SK-N-SH treated with all-trans-retinoic acid at 6 μM for 48 hours (cell line): Measurements from ENCODE around the gene FABP3.

Experiments
- ATAC-seq: fragments of 200-7000 bp; cut with Tn5 transposase; 3 replicates; pipeline ENCODE4 v1.9.1; 2020; ENCODE audit warnings: mild to moderate bottlenecking, moderate library complexity
- ARNTL ChIP-seq: fragments of 450-650 bp; formaldehyde crosslinking; IDR thresholded peaks from 2 replicates; pipeline ENCODE4 v1.5.0; 2020; ENCODE audit warnings: low read depth, mild to moderate bottlenecking, moderate library complexity, borderline replicate concordance
- CSDC2 ChIP-seq: fragments of 250-450 bp; sonication (Bioruptor Pico); IDR thresholded peaks from 2 replicates; pipeline ENCODE4 v1.5.0; 2020; ENCODE audit warnings: mild to moderate bottlenecking, moderate library complexity
- CSRNP3 ChIP-seq: fragments of 250-450 bp; sonication (Bioruptor Pico); IDR thresholded peaks from 2 replicates; pipeline ENCODE4 v1.5.1; 2021; ENCODE audit warnings: mild to moderate bottlenecking, moderate library complexity
- ESRRG ChIP-seq: fragments of 250-450 bp; sonication (Bioruptor Pico); IDR thresholded peaks from 2 replicates; pipeline ENCODE4 v1.6.1; 2021; ENCODE audit warnings: mild to moderate bottlenecking
- GLIS3 ChIP-seq: fragments of 250-450 bp; sonication (Bioruptor Pico); IDR thresholded peaks from 2 replicates; pipeline ENCODE4 v1.5.0; 2020; ENCODE audit warnings: mild to moderate bottlenecking, moderate library complexity
- ISL1 ChIP-seq: fragments of 250-450 bp; sonication (Bioruptor Pico); IDR thresholded peaks from 2 replicates; pipeline ENCODE4 v2.1.2; 2022; ENCODE audit warnings: mild to moderate bottlenecking, moderate library complexity
- OSR1 ChIP-seq: fragments of 250-450 bp; sonication (Bioruptor Pico); IDR thresholded peaks from 2 replicates; pipeline ENCODE4 v1.8.0; 2022; ENCODE audit warnings: moderate library complexity, mild to moderate bottlenecking, inconsistent platforms
- POU6F1 ChIP-seq: fragments of 250-450 bp; sonication (Bioruptor Pico); IDR thresholded peaks from 2 replicates; pipeline ENCODE4 v1.8.0; 2021; ENCODE audit warnings: low read depth, mild to moderate bottlenecking, moderate library complexity, borderline replicate concordance
- PPARA ChIP-seq: fragments of 250-450 bp; sonication (Bioruptor Pico); IDR thresholded peaks from 2 replicates; pipeline ENCODE4 v1.5.0; 2020; ENCODE audit warnings: mild to moderate bottlenecking, borderline replicate concordance
- RARB ChIP-seq: fragments of 250-450 bp; sonication (Bioruptor Pico); IDR thresholded peaks from 2 replicates; pipeline ENCODE4 v1.8.0; 2021; ENCODE audit warnings: mild to moderate bottlenecking, moderate library complexity
- SNAI2 ChIP-seq: fragments of 250-450 bp; sonication (Bioruptor Pico); IDR thresholded peaks from 2 replicates; pipeline ENCODE4 v1.5.0; 2020; ENCODE audit warnings: mild to moderate bottlenecking, moderate library complexity
- TCF4 ChIP-seq: fragments of 250-450 bp; sonication (Bioruptor Pico); IDR thresholded peaks from 2 replicates; pipeline ENCODE4 v1.8.0; 2021; ENCODE audit warnings: mild to moderate bottlenecking, moderate library complexity, borderline replicate concordance
- TOX ChIP-seq: fragments of 250-450 bp; sonication (Bioruptor Pico); IDR thresholded peaks from 2 replicates; pipeline ENCODE4 v1.8.0; 2021; ENCODE audit warnings: mild to moderate bottlenecking, moderate library complexity, borderline replicate concordance
- TSHZ2 ChIP-seq: fragments of 250-450 bp; sonication (Bioruptor Pico); IDR thresholded peaks from 2 replicates; pipeline ENCODE4 v1.5.0; 2020; ENCODE audit warnings: mild to moderate bottlenecking, moderate library complexity
- ZC3H10 ChIP-seq: fragments of 250-450 bp; sonication (Bioruptor Pico); IDR thresholded peaks from 2 replicates; pipeline ENCODE4 v1.5.1; 2021; ENCODE audit warnings: mild to moderate bottlenecking, moderate library complexity
- ZFP3 ChIP-seq: fragments of 250-450 bp; sonication (Bioruptor Pico); IDR thresholded peaks from 2 replicates; pipeline ENCODE4 v1.5.0; 2020; ENCODE audit warnings: mild to moderate bottlenecking, moderate library complexity
- ZFP30 ChIP-seq: fragments of 450-650 bp; formaldehyde crosslinking; IDR thresholded peaks from 2 replicates; pipeline ENCODE4 v1.5.0; 2022; ENCODE audit warnings: mild to moderate bottlenecking, moderate library complexity
- ZNF565 ChIP-seq: fragments of 450-650 bp; formaldehyde crosslinking; conservative IDR thresholded peaks from 2 replicates; pipeline ENCODE4 v1.5.0; 2020; ENCODE audit warnings: low read depth, mild to moderate bottlenecking, moderate library complexity
- ZNF70 ChIP-seq: fragments of 450-650 bp; formaldehyde crosslinking; IDR thresholded peaks from 2 replicates; pipeline ENCODE4 v1.5.0; 2020; ENCODE audit warnings: mild to moderate bottlenecking, moderate library complexity
- ZNF8 ChIP-seq: fragments of 450-650 bp; formaldehyde crosslinking; IDR thresholded peaks from 2 replicates; pipeline ENCODE4 v1.5.0; 2020; ENCODE audit warnings: mild to moderate bottlenecking, moderate library complexity

The FABP3 gene

GRCh38 chr1:31416101-31416736, 43.3 kb upstream of the FABP3 start (continued):
- no peak for TF ChIP-seq ZFP30
- no peak for TF ChIP-seq ZFP3 (CRISPR knock-in tag)
- TF ChIP-seq, all 23 proteins: peak for 0

- no peak for ATAC-seq
- TF ChIP-seq PPARA (CRISPR knock-in tag), result no peak
- TF ChIP-seq ZFP3 (CRISPR knock-in tag), result no peak
- no peak for TF ChIP-seq ZNF8
- TF ChIP-seq, all 23 proteins: peak for 0
Measured at GRCh38 chr1:31415658-31416057, 42.8 kb upstream of the FABP3 start.

- TF ChIP-seq ZFP30, result no peak
- no peak for TF ChIP-seq TOX (CRISPR knock-in tag)
- TF ChIP-seq ZNF8, result no peak
- TF ChIP-seq CSDC2, result no peak
- TF ChIP-seq SNAI2, result no peak
- no peak for ATAC-seq
Measured at GRCh38 chr1:31414980-31415370, 42.1 kb upstream of the FABP3 start.

- TF ChIP-seq TCF4, result no peak
- TF ChIP-seq ZNF70 (CRISPR knock-in tag), result no peak
- no peak for TF ChIP-seq GLIS3
- peak; percentile 80 for ATAC-seq
Measured at GRCh38 chr1:31413405-31414001, 40.6 kb upstream of the FABP3 start.

- TF ChIP-seq ZC3H10 (CRISPR knock-in tag) (no peak), ISL1 (CRISPR knock-in tag) (no peak), ESRRG (CRISPR knock-in tag) (no peak), POU6F1 (CRISPR knock-in tag) (no peak), ZNF8 (no peak), CSRNP3 (CRISPR knock-in tag) (no peak), TSHZ2 (CRISPR knock-in tag) (no peak), ZFP3 (CRISPR knock-in tag) (no peak), TCF4 (no peak), OSR1 (CRISPR knock-in tag) (no peak), ARNTL (CRISPR knock-in tag) (no peak), ZNF565 (CRISPR knock-in tag) (no peak), ZNF70 (CRISPR knock-in tag) (no peak), RARB (CRISPR knock-in tag) (no peak), CSDC2 (no peak)
- TF ChIP-seq, all 23 proteins: peak for 0
- peak; percentile 50 for ATAC-seq
Measured at GRCh38 chr1:31412732-31413404, 40.0 kb upstream of the FABP3 start, which contains the start of gene SERINC2. Gene SERINC2 (plus strand): TSS chr1:31413213. CDS start chr1:31413266, 53 bp downstream.
